ENCODE data around the gene CD59.
"Not testable (repeated sequence)": the region's sequence is repeated elsewhere in the genome, so short reads cannot be mapped to it uniquely, and the experiment has no call there.

CD59 gene

DNA sequence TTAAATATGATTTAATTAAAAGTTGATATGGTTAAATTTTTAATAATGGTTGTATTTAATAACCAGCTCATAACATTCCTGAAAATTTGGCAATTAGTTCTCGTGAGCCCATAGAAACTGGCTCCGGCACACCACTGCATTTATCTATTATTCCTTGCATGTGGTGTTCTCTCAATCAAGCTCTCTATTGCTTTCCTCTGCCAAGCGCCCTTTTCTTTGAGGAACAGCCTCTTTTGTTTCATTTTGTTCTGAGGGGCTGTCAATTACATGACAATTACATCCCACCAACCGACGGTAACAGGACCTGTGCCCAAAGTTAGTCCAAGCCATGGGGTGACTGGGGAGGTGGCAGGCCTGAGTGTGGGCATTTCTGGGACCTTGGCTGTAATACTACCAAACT, 43.7 kb downstream of the CD59 start:
- no peak for DNase-seq

DNA sequence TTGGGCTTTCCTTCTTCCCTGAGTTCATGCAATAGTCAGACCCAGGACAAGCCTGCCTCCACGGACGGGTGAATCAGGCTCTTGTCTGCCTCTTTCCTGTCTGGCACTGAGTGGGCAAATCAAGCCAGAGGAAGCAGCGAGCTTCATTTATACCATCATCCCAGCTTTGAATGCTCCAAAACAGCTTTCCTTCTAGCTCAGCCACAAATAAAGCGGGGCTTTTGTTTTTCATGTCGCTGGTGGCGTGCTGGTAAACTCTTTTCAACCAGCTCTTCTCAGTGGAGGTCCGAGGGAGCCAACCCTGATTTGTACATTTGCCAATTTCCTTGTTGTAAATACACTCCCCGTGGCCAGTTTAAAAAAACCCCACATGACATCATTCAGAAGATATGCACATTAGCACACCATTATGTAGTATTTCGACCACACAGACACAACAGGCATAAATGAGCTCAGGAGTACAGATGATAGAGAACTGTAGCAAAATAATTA, 44.2 kb downstream of the CD59 start:
- no peak for DNase-seq

DNA sequence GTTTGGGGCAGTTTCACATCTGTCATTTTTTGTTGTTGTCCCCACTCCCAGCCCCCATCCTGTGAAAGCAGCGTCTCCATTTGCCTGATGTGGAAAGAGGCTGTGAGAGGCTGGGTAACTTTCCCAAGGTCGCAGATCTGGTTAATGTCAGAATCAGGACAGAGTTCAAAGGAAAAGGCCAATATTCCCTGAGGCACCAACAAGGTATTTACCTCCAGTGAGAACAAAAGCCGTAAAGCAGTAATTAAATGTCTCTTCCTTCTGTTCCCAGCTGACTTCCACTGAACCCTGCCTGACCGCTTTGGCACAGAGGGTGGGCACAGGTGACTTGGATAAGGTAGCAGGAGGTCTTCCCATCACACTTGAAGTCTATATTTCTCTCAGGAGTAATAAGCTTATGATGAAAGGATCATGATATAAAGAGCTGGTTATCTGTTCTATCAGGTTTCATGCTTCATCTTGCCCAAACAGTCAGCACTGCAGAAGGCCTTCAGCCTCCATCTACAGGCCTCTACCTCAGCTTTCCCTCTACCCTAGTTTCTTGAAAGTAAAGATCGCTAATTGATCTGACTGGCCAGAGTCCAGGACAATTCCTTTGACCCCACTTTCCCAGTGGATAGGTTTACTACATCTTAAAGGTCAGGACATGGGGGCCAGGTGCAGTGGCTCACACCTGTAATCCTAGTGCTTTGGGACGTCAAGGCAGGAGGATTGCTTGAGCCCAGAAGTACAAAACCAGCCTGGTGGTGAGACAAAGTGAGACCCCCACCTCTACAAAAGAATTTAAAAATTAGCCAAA, 45.0 kb downstream of the CD59 start:
- DNase-seq, result no peak

DNA sequence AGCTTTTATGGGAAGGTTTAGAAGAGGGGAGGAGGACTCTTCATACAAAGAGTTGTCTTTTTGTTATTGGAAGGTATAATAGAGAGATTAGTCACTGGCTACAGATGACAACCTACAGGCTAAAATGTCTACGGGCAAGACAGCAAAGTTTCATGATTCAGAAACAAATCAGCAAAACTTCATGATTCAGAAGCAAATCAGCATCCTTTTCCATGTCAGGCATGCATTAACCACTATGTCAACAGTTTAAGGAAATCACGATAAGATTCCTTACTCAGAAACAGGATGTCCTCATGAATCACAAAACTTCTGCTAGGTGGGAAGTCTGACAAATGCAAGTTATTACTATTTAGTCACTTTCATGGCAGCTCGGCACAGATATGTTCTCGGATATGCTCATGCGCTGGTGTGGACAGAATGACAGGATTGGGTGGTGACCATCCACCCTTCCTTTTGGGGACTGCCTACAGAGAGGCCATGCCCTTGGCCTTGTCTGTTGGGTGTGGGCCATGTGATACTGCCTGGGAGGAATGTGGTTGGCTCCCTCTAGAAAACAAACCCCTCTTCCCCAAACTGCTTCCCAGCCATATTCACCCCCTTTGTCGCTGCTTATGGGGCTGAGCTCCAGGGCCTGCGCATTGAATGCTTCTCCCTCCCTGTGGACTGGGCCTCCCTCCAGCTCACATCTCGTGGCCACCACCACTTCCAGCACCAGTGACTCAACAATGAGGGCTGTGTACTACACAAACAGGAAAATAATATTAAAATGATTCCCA, 45.7 kb downstream of the CD59 start:
- DNase-seq, result no peak

DNA sequence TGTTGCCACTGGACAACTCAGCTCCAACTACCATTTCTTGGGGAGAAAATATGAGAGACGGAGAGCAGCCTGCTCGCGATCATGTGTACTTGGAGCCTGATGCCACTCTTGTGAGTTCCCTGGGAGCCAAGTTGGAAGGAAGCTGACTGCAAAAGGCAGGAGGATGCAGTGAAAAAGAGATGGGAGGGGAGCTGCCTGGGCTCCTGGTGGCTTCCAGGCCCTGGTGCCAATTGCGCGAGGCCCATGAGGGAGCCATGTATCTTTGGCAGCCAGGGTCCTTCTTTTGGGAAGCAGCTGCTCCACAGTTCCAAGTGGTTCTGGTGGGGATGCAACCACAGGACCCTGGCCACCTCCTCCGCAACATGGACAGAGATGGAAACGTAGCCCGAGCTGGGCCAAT, 46.7 kb downstream of the CD59 start:
- DNase-seq, result no peak

DNA sequence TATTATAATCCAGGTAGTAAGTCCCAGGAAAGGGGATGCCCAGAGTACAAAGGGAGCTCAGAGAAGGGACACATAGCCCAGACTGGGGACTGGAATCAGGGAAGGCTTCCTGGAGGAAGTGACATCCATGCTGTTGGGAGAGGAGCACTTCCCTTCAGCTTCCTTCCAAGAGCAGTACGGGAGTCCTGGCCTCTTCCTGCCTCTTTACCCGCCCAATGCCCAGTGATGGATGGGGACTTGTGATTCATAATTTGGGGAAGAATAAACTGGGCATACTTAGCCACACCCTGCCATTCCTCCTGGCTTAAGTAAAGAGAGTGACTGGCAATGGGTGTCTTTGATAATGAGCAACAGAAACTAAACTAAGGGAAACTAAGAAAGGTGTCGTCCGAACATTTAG, 47.1 kb downstream of the CD59 start:
- DNase-seq, result no peak

DNA sequence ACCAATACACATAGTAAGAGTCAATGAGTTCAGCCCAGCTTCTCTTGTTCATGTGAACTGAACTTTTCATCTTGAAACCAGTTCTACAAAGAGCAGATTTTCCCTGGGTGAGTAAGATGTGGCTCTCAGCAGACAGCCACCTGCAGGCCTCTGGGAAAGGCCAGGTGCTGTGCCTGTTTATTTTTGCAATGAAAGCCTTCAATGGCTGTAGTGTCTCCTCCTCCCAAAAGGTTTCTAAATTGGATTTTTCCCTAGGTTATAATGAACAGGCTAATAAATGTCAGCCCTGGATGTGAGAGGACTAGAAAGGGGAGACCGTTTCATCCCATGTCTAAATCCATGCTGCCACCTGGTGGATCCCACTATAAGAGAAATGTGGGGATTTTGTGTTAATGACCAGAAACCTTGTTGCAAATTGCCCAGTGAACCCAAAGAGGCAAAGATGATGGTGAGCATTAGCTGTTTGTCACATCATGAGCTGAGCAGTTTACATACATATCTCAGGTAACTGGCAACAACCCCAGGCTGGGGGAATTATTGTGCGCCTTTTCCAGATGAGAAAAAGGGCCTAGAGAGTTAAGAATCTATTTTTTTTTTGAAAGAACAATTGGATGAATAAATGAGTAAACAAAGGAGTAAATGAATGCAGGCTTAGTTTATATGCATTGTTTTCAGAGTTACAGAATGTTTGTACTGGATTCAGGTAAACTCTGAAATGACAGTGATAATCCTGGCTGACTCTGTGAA, 48.3 kb downstream of the CD59 start:
- no peak for DNase-seq

DNA sequence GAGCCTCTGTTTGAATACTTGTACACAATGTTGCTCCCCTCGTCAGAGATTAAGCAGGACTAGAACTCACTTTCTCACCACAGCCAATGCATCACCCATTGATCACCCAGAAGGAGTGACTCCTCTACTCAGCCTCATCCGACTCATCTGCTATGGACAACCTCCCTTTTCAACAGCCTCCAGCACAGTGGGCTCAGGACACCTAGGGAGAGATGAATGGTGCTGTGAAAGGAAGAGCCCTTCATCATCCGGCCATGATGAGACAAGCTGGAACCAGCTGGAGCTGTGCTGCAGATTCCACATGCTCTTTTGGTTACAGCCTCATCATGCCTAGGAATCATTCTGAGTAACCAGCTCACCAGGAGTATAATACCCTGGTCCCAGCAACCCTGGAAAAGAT, 51.1 kb downstream of the CD59 start:
- no peak for DNase-seq

DNA sequence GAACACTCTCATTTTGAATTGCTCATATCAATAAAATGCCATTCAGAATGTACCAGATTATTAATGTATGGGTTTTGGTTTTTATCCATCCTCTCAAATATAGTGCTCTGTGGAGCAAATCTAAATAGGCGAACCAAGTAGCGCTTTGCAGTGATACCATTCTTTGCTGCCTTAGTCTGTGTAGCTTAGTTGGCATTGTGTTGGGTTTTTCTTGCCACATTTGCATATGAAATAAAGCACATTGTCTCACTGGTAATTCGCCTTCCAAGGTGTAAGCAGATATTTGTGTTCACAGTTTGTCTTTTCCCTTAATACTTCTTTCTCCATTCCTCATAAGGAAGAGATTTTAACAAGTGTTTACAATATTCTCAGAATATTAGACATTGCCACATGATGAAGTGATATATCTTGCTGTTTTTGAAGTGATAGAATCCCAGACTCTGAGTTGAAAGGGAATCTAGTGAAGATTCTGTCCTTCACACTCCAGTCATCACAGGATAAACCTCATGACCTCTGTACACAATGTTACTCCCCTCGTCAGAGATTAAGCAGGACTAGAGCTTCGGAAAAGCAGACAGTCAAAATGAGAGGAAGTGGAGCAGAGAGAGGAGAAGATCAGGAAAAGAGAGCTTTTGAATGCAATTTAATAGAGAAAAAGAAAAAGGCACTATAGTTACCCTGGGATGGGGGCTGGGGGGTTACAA, 52.1 kb downstream of the CD59 start:
- DNase-seq, result no peak

DNA sequence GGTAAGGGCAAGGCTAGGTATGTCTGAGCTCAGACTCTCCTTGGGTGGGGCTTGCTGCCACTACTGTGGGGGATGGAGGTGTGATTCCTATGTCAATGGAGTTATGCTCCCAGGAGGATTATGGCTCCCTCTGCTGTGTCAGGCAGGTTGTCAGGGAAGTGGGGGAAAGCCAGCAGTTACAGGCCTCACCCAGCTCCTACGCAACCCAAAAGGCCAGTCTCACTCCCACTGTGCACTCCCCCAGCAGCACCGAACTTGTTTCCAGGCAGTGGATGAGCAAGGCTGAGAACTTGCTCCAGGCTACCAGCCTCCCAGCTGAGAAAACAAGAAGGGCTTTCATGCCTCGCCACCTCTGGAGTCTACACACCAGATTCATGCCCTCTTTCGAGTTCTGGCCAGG, 53.8 kb downstream of the CD59 start:
- DNase-seq, result no peak

DNA sequence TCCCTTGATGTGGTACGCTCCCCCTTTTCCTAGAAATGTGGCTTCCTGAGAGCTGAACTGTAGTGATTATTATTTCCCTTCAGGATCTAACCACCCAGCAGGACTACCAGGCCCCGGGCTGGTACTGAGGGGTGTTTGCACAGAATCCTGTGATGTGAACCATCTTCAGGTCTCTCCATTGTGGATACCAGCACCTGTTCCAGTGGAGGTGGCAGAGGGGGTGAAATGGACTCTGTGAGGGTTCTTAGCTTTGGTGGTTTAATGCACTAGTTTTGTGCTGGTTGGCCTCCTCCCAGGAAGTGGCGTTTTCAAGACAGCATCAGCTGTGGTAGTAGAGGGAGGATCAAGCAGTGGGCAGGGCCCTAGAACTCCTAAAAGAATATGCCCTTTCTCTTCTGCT, 54.2 kb downstream of the CD59 start:
- DNase-seq, result no peak

DNA sequence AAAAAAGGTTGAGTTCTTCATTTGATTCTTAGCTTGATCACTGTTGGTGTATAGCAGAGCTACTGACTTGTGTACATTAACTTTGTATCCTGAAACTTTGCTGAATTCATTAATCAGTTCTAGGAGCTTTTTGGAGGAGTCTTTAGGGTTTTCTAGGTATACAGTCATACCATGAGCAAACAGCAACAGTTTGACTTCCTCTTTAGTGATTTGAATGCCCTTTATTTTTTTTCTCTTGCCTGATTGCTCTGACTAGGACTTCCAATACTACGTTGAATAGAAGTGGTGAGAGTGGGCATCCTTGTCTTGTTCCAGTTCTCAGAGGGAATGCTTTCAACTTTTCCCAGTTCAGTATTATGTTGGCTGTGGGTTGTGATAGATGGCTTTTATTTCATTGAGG, 57.6 kb downstream of the CD59 start:
- not testable (repeated sequence) for DNase-seq

DNA sequence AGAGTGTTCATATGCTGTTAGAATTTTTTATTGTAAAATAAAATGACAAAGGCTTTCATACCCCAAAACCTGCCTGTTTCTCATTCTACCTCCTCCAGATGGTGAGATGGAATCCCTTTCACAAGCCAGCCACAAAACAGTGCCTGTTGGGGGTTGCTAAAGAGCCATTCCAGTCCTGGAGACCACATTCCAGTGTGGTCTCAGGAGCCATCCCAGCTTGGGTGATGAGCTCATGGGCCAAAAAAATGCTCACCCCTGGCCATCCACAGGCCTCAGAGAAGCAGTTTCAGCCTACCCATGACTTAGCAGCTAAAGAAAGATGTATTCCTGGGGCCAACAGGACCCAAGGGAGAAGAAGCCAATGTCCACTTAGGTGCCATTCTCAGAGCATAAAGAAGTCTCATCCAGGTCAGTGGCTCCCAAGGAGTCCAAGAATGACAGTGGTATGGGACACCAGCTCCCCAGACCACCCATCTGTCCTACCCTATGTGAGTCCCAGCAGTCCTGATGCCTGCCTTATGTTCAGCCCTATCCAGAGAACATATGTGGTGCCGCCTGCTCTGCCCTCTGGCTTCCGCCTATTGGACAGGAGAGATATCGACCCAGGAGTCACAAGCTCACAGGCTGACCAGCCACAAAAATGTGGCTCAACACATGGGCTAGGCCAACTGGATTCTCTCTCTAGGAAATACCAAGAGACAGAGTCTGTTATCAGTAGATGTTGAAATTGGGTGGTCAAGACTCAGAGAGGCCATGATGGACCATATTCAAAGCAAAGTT, 62.0 kb downstream of the CD59 start:
- DNase-seq, result no peak

DNA sequence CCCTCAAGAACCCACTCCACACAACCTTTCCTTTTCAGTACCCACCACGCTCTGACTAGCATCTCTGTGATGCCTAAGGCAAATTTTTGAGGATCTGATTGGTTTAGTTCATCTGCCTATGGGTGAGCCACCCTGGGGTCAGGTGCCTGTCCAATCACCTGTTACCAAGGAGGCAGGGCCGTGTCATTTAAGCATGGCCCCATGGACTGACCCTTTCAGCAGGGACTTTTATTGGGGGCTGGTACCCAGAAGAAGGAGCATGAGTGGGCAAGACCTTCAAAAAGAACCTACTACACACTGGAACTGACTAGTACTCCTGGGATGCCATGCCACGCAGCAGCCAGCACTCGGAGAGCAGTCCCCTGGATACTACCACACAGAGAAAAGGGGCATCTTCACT, 64.0 kb downstream of the CD59 start:
- DNase-seq, result no peak

DNA sequence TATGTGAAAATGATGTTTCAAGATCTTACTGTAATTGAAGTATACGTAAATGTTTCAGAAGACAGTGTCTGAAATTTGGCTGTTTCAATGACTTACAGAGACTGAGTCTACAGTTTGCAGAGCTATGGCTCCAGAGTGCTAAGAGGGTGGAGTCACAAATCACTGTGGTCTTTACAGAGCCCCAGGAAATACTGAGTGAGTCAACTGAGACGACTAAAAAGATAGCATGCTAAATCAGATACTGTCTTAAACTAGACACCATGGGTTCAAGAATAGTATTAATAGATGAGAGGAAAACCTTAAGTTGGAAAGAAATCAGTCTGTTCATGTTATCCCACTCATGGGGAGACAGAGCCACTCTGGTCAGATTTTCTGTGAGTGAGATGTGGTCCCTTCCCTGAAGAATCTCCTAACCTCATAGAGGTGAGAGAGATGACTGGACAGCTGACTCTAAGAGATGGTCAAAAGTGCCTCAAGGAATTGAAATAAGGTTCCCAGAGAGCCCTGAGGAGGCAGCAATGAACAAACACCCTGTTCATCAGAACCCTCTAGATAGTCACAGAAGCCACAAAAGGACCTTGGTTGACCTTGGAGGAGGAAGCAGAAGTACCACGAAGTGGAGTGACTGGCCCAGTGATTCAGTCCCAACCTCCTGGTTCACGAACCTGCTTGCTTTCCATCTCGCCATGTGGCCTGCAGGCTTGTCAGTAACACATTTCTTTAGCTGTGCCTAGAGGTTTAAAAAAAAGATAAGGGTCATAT, 65.8 kb downstream of the CD59 start:
- no peak for DNase-seq

DNA sequence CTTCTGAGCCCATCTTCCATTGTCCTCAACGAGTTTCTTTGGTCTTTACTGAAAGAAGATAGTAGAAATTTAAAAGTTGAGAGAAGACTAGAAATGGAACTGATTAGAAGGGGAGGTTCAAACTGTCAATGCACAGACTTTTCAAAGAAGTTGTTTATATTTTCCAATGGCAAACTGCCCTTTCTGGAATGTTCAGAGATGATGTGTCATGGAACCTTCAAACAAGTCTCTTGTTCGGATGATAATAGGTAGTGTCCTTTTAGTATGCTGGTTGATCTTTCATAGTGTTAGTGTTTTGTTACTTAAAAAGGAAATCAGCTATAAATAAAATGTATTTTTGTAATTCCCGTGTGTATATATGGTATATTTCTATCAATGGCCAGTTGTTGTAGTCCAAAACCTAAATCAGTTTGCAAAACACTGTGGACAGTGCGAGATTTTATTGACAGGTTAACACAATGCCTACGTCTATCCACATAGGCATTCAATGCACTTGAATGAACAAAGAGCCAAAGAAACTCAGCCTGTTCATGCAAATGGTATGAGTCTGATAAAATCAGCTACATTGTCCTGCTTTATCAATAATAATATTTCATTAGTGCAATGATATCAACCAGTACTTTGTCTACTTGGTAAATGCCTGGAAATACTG, 66.5 kb downstream of the CD59 start:
- no peak for DNase-seq

DNA sequence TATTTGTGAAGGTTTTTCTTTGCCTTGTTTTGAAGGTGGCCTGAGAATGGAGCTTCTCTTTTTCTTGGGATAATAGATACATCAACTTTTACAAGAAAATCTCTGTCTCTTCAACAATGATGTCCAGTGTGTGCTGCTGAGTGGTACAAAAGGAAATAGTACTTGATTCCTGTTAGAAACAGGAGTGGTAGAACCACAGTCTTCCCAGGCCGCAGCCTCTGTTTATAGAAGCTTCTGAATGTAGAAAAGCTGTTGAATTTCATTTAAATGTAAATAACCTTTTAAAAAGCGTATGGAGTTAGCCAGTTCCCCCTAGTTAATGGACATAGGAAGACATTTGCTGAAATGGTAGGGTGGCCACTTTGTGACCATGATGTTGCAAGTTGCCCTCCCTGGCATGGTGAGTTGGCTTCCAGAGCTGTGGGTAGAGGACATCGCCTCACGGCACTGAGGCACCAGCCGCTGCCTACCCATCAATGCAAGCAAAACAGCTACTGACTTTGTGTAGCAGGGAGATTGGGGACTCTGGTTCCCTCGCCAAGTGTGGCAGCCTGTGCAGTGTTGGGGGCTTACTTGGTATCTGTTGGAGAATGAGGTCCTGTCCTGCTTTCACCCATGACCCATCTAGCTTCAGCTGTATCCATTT, 67.1 kb downstream of the CD59 start:
- DNase-seq, result no peak

DNA sequence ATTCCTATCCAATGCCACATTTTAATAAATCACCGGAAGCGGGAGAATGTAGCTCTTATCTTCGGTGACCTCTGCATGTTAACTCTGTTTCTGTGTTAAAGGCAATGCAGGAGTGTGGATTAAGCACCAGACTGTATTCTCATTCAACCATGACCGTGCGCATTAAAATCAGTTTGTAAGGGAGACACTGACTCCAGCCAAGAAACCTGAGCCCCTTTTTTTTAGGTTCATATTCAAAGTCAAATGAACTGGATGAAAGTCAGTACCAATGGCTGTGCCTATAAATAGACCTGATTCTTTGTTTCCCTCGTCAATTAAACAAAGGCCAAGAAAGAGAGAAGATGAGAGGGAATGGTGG, 67.8 kb downstream of the CD59 start:
- DNase-seq, result no peak

DNA sequence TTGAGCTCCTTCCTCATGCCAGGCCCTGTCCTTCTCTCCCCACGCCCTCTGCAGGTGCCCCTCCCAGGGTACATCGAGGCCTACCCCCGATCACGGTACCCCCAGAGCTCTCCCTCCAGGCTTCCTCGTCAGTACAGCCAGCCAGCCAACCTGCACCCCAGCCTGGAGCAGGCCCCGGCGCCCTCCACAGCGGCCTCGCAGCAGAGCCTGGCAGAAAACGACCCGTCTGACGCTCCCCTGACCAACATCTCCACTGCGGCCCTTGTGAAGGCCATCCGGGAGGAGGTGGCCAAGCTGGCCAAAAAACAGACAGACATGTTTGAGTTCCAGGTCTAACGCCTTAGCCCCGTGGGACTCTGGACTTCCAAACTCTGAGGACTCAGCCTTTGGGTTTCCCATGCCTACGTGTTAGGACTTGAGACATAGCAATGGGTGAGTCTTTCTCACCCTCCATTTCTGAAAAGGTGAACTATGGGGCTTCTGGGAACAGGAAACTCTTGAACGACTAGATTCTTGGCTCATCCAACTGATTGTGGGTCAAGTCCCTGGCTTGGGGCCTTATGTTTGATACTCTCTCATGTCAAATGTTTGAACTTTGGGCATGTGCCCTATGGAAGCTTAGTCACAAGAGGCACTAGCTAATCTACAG, 68.3 kb downstream of the CD59 start:
- DNase-seq, result no peak
